Omental fat pad (tissue), 4 donors: Measurements from ENCODE around the gene PROM2. TPM values are rescaled to one million over a fixed set of nuclear protein-coding genes. Genes with fewer than 3 reads are reported as not detected.

ENCODE experiments used
- ATAC-seq: fragments of 150-250 bp; one replicate; pipeline ENCODE4 v1.9.1; 2016; ENCODE audit warnings: mild to moderate bottlenecking, moderate library complexity; ENCODE audit not compliant: low FRiP score
- DNase-seq: peaks from one replicate; pipeline ENCODE4 v3.0.0-alpha.2; 2019; ENCODE audit warnings: low spot score
- total RNA-seq, 4 donors: library from RNA; depleted of rRNA; stranded (reverse); fragments of >200 nt; gene quantifications; one replicate each; pipeline ENCODE4 v1.1.0, GENCODE V29; 2016
- TF ChIP-seq, protein P1 (sequence below), 3 donors: fragments of 450-650 bp; IDR thresholded peaks; one replicate each; pipeline ENCODE4 v1.5.1; 2016 to 2017; ENCODE audit warnings: antibody characterized with exemption in 3 of 3, mild to moderate bottlenecking in 3 of 3, moderate library complexity in 2 of 3

PROM2 gene
- total RNA-seq, 4 donors from 2014 or later: 0.60 to 1.4 (median 1.1) TPM

DNA sequence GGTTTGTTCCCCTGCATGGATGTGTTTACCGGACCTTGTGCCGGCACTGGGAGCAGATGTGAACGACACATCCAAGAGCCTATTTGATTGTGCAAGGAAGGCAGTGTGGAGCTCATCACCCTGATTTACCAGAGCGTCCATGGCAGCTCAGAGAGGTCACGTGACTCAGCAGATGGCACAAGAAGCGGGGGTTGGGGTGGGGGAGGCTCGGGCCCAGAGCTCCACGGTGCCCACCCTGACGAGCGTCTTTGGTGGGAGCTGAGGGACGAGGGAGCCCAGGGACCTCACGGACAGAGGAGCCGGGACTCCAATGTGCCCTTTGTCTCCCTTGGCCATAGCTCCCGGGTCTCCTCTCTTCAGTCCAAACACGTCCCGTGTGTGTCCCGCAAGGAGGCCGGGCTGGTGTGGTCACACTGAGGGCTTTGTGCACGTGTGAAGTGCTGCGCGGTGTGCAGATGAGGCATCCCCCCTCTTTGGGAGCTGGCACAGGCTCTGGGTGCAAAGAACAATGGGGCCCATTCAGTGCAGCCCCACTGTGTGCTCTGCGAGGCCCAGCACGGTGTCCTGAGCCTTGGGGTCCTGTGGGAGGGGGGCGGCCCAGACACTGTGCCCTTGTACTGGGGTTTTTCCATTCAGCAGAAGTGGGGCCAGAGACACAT lies 38.4 kb downstream of the PROM2 start:
- ATAC-seq (no peak), DNase-seq (no peak)
- TF ChIP-seq, protein P1, sequence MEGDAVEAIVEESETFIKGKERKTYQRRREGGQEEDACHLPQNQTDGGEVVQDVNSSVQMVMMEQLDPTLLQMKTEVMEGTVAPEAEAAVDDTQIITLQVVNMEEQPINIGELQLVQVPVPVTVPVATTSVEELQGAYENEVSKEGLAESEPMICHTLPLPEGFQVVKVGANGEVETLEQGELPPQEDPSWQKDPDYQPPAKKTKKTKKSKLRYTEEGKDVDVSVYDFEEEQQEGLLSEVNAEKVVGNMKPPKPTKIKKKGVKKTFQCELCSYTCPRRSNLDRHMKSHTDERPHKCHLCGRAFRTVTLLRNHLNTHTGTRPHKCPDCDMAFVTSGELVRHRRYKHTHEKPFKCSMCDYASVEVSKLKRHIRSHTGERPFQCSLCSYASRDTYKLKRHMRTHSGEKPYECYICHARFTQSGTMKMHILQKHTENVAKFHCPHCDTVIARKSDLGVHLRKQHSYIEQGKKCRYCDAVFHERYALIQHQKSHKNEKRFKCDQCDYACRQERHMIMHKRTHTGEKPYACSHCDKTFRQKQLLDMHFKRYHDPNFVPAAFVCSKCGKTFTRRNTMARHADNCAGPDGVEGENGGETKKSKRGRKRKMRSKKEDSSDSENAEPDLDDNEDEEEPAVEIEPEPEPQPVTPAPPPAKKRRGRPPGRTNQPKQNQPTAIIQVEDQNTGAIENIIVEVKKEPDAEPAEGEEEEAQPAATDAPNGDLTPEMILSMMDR (IDR thresholded peaks at IDR 0.05): no peak

DNA sequence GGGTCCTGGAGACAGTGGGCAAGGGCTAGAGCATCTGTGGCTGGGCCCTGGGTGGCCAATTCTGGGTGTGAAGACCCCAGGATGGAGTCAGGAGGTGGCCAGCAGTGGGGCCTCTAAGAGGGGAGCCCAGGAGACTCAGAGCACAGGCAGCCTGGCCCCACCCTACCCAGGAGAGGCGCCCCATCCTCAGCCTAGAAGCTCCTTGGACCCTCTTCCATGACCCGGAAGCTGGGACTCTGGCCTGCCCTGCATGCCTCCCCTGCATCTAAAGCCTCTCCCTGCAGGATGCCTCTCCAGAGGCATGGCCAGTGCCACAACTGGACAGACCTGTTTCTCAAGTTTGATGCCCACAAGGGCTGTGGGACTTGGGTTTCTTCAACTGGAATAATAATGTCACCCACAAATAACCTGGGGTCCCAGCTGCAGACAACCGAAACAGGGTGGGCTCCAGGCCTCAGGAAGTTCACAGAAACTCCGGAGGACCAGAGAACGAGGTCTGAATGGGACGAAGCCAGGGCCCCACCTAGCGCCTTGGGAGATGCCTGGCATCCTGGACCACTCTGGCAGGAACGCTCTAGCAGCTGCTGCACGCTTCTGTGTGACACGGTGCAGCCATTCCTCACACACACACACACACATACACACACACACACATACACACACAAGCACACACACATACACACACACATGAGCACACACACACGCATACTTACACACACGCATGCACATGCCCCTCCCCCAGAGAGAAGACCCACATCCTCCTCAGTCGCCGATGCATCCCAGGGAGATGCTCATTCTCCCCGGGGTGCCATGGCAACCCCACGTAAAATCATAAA lies 39.3 kb downstream of the PROM2 start:
- ATAC-seq (no peak), DNase-seq (no peak)
- TF ChIP-seq, protein P1 (IDR thresholded peaks at IDR 0.05): no peak

DNA sequence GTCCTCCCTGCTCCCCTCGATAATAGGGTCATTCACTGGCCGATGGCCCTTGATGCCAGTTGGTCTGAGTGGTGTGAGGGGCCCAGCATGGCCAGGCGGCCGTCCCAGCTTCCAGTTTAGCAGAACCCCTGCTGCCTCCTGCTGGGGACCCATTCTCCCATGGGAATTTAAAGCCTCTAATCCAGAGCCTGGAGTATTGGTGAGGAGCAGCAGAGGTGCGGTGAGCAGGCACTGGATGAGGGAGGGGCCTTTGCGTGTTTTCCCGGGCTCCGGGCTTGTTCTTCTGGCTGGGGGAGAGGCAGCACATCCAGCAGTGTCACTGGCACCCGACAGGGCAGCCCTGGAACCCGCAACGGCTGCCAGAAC lies 40.3 kb downstream of the PROM2 start:
- DNase-seq (no peak), ATAC-seq (no peak)
- TF ChIP-seq, protein P1 (IDR thresholded peaks at IDR 0.05): no peak

DNA sequence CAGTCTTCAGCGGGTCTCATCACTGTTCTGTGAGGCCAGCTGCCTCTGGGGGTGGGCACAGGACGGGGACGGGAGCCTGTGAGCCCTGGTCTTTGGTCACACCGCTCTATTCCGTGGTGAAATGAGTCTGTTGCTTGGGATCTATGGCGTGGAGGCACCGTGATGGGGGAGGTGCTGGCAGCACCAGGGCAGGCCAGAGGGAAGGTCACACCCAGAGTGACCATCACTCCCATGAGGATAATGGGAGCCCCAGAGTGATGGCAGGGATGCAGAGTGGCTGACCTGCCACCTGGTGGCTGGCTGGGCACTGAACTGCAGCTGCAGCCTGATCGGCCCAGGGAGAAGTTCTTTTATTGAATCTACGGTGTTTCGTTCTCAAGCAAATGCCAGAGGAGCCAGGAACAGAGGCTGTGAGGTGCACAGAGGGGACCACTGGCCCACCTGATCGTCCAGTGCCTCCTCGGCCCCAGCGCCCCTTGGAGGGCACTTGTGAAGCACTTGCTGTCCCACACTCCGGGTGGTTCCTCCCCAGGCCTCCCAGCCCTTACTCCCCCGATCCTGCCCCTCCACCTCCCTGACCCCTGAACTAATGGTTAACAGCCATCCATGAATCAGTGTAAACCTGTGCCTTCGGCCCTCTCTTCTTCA lies 40.8 kb downstream of the PROM2 start:
- TF ChIP-seq, protein P1 (IDR thresholded peaks at IDR 0.05): no peak
- DNase-seq (no peak), ATAC-seq (no peak)

DNA sequence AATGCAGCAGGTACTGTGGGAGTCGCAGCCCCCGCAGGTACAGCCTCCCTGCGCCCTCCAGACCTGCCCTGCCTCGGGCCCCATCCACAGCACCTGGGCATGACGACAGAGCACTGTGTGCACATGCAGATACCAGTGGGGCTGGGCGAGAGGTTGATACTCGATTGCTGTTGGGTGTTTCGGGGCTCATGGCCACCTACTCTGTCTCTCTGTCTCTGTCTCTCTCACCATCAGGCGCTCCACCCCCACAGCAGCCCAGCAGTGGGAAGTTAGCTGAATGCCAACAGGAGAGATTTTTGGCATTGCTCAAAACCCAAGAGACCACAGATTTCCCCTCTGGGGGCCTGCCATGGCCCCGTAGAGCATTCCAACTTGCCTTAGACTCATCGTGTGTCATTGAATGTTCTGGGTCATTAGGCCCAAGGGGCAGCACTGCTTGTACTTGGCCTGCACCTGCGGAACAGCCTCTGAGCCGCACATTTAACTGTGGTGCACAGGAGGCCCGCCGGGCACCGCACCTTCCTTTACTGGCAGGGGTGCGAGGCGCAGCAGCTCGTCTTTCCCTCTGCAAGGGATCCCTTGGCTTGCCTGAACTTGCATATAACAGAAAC lies 41.7 kb downstream of the PROM2 start:
- TF ChIP-seq, protein P1 (IDR thresholded peaks at IDR 0.05): no peak
- ATAC-seq: no peak
- DNase-seq: no peak

DNA sequence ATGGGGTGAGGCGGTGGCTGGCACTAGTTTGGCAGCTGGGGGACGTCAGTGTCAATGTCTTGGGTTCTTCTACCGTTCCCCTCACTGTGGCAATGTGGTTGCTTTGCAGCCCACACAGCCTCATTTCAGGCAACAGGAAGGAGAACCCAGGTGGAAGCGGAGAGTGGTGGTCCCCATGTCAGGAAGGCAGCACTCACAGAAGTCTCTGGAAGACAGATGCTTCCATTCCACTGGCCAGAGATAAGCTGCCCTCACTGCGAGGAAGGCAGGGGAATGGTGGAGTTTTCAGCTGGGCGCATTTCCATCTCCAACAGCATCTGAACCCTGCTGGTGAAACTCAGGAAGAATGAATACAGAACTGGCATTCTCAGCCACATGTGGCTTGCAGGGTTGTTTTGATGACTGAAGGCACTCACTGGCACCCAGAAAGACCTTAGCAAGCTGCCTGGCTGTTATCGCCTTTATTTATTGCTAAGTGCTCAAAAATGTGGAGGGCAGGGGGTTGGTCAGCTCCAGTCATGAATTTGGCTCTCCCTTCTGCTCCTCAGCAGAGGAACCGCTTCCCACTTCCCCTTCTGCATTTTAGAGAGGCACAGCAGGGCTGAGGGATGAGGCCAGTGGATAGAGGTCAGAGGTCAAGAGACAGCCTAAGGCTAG lies 42.3 kb downstream of the PROM2 start:
- DNase-seq (no peak), ATAC-seq (no peak)
- TF ChIP-seq, protein P1 (IDR thresholded peaks at IDR 0.05): no peak
